Measurements from ENCODE around the gene CHIC2.

The CHIC2 gene

DNA sequence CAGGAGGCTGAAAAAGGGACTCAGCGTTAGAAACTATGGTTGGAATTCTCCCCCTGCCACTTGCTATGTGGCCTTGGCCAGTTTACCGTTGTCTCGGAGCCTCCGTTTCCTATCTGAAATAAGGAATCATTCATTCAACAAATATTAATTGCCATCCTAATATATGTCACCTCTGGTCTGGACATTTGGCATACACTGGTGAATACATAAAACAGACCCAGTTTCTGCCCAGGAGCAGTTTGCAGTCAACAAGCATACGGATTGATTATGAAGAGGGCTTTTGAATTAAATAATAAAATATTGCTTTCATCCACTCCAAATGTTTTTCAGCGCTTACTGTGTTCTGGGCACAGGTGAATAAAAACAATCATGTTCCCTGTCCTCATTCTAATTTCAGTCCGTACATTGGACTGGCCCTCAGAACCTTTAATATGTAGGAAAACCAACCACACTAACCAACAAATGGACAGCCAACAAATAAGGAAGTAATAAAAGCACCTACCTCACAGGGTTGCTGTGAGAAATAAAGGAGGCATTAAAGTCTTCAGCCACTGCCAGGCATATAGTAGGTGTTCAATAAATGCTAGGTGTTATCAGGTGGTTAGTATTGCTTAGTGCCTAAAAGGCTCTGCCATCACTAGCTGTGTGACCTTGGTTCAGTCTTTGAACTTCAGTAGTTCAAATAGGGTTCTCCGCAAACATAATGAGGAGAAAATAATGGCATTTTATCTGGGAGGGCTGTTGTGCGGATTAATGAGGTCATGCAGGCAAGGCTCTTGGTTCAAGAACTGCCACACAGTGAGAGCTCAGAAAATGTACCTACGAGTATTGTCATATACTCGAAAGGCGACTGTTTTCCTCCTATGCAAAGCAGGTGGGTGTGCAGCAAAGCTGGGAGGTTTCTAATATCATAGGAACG, 28.3 kb upstream of the CHIC2 start:
- DNase-seq, result no peak

DNA sequence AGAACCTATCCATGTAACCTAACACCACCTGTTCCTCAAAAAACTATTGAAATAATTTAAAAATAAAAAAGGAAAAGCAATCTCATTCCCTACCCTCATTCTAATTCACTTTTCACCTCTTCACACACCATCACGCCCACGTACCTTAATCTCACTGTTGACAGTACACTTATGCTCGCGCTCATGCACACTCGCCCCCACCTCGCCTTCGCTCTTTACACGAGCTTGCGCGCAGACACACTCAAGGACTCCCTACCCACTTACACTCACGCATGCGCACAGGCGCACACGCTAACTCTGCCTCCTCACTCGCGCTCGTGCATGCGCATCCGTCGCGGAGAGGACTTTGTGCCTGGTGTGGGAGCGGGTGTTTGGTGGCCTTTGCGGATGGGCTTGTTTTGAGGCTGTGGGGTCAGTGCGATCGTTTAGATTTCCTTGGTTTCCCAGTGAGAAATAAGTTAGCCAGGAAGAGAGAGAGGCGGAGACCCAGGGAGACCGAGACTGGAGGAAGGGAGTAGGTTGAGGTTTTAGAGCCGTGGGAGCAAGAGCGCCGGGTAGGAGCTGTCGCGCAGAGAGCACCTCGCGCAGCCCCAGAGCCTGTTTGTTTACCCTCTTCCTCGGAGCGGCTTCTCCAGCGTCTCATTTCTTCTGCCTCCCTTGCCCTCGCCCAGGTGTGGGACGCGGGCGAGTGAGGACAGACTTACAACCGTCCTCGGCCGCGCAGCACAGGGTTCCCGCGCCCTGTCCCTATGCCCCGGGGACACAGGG, 27.4 kb upstream of the CHIC2 start:
- peak; percentile 84 for DNase-seq

DNA sequence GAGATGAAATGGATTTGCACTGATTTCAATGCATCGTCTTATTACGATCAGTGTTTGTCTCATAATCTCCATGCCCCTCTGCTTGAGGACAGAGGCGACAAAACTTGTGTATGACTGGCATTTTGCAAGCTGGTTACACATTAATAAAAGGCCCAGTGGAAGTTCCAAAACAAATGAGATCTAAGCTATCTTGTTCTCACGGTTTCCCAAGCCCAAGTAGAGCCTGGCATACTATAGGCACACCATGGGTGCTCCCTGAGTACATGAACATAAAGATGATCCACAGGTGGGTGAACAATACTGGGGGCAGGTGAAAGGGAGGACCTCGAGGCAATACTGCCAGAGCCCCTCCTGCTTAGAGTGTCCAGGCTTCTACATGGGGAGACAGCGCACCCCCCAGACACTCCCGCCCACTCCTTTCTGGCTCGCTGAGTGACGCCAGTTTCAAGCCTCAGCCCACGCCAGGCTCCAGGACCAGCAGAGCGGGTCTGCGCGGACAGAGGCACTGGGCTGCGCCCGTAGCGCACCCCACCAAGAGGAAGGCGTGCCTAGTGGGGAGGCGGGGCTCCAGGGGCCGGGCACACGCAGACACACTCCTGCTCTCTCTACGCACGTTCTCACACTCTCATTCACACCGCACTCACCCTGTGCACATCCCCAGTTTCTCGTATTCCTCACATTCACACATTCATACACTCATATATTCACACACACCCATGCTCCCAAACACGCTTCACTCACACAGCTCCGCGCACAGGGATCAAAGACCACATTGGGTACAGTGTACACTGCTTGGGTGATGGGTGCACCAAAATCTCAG, 26.6 kb upstream of the CHIC2 start:
- DNase-seq, result peak; percentile 17

DNA sequence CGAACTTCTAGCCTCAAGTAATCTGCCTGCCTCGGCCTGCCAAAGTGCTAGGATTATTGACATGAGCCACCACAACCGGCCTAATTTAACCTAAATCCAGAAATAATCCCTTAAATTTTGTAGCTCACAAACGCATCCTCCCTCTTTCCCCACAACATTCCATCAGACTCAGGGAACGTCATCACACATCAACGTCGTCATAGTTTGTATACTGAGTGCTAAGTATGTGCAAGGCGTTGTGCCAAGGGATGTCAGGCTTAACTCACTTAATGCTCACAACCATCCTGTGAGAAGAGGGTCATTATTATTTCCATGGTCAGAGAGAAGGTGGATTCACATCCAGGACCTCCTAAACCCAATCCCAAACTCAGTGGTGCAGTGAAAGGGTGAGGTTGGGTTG, 26.0 kb upstream of the CHIC2 start:
- DNase-seq, result no peak

DNA sequence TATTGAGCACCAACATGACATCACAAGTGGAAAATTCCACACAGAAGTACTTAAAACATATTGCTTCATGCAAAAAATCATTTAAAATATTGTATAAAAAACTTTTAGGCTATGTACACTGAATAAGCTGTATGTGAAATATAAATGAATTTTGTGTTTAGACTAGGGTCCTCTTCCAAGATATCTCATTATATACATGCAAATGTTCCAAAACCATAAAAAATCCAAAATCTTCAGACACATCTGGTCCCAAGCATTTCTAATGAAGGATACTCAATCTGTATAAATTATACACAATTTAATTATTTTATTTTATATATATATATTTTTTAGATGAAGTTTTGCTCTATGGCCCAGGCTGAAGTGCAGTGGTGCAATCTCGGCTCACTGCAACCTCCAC, 25.5 kb upstream of the CHIC2 start:
- DNase-seq, result no peak

DNA sequence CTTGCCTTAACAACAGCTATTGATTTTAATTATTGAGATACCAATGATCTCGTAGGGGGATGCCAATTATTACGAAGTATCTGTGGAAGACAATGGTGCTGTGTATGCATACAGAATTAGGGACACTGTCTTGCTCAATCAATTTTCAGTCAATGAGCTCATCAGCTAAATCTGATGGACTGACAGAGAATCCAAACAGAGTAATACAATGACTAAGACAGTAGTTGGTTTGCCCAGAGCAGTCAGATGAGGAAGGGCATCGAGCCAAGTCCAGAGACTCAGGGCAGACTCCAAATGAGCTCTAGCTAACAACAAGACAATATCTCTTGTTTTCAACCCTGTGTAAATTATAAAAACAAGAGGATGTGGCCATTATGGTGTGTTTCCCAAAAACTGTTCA, 20.9 kb upstream of the CHIC2 start:
- no peak for DNase-seq

DNA sequence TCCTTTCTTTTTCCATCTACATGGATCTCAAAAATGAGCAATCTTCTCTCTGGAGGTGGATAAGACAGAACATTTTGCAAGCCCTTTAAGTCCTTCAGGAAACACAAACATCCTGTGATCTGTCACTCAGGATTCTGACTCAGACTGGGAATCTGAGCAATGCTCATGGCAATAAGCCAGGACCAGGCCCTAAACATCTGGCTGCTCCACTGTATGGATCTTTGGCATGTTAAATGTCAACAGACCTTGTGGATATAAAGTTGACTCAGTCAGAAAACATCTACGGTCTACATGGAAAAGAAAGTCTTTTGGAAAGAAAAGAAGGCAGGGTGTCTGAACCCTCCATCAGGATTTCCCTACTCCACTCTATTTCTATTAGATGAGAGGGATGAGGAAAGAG, 17.8 kb upstream of the CHIC2 start:
- no peak for DNase-seq

DNA sequence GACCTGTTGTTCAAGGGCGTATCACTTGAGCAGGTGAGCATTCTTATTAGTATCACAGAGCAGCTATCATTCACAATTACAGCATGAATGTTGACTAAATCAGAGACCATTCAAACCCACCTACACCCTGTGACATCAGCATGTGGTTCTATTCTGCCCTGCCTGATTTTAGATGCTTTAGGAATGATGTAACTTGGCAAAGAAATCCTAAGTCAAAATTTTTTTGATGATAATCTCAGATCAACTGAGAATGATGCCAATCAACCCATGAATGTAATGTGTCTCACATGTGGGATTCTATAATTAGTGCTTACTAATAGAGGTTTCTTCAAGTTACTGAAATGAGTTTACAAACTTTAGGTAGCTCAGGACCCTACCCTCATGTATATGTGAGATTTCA, 13.4 kb upstream of the CHIC2 start:
- DNase-seq, result no peak

DNA sequence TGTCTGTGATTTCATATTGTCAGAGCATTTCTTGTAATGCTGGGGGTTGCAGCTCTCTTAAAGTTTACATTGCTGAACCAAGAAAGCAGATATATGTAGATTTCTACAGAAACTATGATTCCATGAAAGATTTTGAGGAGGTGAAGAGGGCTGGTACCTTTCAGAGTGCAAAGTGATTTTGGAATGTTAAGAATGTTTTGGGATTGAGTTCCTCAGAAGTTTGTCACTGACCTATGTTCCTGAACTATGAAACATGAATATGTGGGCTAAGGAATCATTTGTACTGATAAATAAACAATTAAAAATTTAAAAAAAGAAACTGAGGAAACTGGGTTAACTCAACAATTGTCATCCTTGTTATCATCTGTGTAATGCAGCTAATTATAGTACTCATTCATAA, 12.3 kb upstream of the CHIC2 start:
- DNase-seq, result no peak

DNA sequence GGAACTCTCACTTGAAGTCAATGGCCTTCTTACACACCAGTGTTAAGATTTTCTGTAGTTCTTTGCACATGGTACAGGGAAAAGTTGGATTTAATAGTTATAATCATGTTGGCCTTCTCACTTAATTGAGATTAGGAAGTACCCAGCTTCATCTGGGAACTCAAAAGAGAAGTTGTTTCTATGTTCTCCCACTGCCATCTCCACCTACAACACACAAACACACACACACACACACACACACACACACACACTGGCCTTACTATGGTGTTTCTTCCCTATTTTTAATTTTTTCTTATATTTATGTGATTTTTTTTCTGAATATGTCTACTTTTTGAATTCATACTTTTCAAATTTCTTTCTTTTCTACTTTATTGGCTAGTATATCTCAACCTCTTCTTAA, 10.0 kb upstream of the CHIC2 start:
- DNase-seq, result no peak

DNA sequence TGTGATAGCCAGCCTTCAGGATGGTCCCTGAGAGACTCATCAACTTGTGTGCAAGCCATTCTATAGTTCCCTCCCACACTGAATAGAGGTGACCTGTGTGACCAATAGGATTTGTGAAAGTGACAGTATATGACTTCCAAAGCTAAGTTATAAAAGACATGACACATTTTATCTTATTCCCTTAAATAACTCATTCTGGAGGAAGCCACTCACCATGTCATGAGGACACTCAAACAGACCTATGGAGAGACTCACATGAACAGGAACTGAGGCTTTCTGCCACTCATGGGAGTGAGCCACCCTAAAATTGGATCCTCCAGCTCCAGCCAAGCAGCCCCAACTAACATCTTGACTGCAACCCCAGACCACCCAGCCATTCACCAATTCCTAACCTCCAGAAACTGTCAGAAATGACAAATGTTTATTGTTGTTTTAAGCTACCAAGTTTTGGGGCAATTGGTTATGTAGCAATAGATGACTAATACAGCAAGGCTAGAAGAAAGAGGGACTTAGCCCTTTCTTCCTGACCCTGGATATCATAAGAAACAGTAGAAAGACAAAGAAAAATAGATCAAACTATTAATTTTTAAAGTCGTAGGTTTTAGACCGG, 9.0 kb upstream of the CHIC2 start:
- DNase-seq, result no peak

DNA sequence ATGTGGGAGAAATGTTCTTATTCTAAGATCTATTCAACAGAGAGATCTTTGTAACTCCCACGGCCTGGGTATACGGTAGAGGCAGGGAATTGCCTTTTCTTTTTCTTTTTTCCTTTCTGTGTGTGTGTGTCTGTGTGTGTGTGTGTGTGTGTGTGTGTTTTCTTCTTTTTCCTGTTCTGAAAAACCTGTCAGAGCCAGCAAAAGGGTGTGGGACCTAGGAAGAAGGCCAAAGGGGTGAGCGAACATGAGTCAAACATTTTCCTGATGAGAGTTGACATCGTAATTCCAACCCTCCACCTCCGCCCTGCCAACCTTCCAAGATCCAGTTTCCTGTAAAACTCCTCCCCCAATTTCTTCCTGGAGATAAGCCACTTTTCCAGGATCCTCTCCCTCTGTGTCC, 2.8 kb upstream of the CHIC2 start:
- DNase-seq, result no peak

DNA sequence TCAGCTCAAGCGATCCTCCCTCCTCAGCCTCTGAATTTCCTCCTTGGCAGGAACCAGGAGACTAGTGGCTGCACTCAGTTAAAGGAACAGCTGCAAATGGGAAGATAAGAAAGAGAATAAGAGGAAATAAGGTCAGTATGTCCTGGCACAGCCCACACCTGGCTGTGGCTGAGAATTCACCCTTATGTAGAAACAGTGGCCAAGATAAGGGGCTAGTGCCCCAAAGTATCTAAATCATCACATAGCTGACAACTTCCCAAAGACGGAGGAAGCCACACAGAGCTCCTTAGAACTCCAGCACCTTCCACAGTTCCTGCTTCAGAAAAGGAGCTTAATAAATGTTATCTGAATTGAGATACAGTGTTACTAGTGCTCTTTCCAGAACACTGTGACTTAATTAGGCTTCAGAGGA, 2.3 kb upstream of the CHIC2 start:
- DNase-seq, result no peak

DNA sequence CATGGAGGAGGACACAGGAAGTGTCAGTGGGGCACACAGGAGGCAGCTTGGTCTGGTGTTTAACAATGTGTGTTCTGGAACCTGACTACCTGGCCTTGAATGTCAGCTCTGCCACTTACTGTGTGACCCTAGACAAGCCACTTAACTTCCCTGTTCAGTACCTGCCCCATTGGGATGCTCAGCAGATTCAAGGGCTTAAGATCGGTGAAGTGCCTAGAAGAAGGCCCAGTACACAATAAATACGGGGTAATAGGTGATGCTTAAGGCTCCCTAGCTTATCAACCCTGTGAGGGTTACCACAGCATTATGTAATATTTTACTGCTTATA, 1.6 kb upstream of the CHIC2 start:
- no peak for DNase-seq

DNA sequence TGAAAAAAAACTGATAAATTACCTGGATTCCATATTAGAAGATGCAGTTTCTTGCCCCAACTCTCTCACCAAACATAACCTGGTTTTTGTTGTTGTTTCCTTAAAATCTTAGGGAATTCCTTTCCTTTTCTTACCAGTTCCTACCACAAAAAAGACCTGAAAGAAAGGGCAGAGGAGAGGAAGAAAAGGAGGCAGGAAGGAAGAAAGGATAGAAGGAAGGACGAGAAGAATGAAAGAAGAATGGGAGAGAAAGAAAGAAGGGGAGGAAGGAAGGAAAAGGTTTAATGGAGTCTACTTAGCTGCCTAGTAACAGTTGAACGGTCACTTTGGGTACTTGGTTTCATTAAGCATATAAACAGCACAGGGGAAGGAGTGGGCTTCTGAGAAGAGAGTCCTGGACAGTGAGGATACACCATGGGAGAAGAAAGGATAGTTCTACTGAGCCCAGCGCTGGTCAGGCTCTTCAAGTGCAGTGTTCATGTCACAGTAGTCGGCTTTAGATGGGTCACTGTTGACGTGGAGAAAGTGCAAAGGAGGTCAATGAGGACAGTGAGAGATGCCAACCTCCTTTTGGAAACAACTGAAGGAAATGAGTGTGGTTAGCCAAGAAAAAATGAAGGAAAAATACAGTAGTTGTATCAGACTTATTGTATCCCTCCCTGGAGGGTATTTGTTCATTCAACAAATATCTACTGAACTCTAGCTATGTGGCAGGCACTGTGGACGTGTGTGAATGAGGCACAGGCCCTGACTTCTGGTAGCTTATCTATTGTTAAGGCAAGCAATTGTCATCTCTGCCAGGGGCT, 1.1 kb upstream of the CHIC2 start:
- no peak for DNase-seq

DNA sequence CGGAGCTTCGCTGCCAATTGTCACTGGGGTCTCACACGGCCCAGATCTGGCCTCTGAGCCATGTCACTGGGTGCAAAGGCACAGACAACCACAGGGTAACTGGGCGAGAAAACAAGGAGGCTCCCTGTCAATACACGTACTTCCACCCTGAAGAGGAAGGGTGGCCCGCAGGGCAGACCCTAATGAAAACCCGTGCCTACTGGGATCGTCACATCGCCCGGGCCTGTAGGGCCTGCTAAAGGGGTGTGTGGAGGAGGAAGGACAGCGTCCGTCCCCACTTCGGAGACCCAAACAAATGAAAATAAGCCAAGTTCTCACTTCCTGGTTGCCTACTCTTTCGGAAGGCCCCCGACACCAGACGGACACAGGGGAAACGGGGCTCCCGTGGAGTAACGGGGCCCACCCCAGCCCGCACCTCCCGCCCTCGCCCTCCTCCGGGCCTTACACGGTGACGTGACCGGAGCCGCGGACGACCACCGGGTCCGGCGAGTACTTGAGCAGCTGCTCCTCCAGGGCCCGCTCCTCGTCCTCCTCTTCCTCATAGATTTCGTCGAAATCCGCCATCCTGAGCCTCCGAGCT, 578 bp downstream of the CHIC2 start:
- peak; percentile 28 for DNase-seq

DNA sequence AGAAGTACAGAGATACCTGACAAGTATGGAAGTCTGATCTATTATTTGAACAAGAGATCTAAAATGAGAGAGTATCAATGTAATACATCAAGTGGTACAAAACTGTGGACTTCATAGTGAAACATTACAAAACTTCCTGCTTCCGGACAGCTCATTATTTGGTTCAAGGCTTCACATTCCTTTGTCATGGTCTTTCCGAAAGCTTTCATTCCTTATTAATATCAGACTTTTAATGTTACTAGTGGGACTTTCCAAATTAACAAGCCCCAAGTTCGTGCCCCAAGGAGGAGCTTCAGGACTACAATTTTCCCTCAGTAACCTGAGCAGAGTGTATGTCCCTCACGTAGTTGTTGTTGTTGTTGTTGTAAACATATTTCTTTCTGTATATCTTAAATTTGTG, 1.2 kb downstream of the CHIC2 start:
- DNase-seq, result peak; percentile 28

DNA sequence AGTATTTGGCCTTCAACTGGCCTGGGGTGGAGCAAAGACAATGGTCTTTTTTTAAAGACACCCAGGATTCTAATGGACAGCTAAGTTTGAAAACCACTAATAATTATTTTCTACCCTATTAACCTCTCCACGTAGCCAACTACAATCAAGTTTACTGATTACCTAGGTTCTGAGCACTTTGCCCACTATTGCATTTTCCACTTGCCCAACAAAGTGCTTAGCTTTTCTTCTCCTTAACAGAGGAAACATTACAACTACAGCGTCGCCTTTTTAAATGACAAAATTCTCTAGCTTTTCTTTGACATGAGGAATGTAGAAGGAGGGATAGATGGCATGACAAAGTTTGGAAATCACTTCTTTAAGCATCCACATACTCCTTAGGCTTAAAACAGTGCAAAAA, 2.0 kb downstream of the CHIC2 start:
- DNase-seq, result no peak

DNA sequence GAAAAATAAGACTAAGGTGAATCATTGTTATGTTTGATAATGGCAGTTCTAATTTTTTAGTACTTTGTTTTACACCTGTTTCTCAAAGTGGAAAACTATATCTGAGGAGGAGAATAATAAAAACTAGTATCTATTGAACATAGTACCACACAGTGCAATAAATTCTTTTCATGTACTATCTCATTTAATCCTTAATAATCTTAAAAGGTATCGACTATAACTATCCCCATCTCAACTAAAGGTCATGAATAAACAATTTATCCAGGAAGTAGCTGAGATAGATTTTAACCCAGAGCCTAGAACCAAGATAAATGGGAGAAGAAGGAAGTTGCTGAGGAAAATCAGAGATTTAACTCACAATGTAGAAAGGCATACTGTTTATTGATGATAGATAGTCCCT, 2.5 kb downstream of the CHIC2 start:
- DNase-seq, result no peak

DNA sequence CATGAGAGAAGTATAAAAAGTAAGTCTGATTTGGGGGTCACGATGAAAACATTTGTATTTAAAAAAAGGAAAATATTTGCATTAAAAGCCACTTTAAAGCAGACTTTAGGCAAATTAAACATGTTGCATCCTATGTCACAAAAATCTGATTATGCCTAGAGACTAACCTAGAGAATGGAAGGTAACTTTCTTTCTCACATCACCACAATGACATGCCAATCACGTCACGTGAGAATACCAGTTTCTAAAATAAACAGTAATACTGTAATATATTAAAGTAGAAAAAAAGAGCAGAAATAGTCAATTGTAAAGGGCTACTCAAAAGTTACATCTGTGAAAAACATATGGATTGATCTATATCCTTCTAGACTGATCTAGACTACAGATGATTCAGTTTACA, 3.3 kb downstream of the CHIC2 start:
- no peak for DNase-seq

DNA sequence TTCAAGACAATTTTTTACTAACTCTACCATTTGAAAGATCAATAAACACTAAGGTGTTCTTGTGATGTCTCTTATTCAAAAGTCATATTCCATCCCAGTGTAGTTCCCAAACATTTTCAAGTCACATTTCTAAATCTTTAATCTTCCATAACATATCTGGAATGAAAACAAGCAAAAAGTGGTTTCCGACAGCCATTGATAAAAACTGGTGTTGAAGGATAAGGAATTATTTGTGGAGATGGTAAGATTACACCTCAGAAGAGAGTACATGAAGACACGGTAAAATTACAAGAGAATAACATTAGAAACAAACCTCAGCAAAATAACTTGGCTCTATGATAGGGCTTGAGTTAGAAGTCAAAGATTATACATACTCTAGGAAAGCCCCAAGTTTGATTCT, 4.3 kb downstream of the CHIC2 start:
- DNase-seq, result no peak

DNA sequence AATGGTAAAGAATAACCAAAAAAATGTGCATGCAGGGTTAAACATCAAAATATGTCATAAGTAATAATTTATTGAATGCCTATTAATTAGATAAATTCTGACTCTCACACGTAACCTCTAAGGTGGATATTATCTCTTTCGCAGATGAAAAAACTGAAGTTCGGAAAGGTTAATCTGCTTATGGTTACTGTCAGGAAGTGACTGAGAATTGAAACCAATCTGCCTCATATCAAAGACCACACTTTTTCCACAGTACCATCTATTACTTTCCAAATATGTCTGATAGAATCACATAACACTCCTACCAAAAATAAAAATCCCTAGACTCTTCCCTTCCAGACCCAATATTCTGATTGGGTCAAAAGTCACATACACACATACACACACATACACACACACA, 6.2 kb downstream of the CHIC2 start:
- DNase-seq, result peak; percentile 46
